Mammary epithelial cell (primary cell): ENCODE results near the gene DENND2D.
A peak's percentile ranks its signal among the peaks of the same experiment; 100 is the strongest.

Source experiments
- EZH2 ChIP-seq: IDR thresholded peaks from 2 replicates; pipeline ENCODE4 v1.6.1; 2012; ENCODE audit warnings: low read length, inconsistent platforms, borderline replicate concordance
- TF ChIP-seq, protein P1 (sequence below), 2 donors: IDR thresholded peaks in 1 of 2; conservative IDR thresholded peaks in 1 of 2; 2 replicates each; pipeline ENCODE4 v1.5.1; 2011 to 2012; ENCODE audit warnings: inconsistent platforms in 2 of 2, low read length in 2 of 2, mild to moderate bottlenecking in 2 of 2, control low read depth in 1 of 2, low read depth in 1 of 2; ENCODE audit not compliant: insufficient read depth in 1 of 2; ENCODE audit errors: extremely low read depth in 1 of 2

- TF ChIP-seq, protein P1, sequence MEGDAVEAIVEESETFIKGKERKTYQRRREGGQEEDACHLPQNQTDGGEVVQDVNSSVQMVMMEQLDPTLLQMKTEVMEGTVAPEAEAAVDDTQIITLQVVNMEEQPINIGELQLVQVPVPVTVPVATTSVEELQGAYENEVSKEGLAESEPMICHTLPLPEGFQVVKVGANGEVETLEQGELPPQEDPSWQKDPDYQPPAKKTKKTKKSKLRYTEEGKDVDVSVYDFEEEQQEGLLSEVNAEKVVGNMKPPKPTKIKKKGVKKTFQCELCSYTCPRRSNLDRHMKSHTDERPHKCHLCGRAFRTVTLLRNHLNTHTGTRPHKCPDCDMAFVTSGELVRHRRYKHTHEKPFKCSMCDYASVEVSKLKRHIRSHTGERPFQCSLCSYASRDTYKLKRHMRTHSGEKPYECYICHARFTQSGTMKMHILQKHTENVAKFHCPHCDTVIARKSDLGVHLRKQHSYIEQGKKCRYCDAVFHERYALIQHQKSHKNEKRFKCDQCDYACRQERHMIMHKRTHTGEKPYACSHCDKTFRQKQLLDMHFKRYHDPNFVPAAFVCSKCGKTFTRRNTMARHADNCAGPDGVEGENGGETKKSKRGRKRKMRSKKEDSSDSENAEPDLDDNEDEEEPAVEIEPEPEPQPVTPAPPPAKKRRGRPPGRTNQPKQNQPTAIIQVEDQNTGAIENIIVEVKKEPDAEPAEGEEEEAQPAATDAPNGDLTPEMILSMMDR (conservative IDR thresholded peaks at IDR 0.05 in 1 of 2, IDR thresholded peaks at IDR 0.05 in 1 of 2; ENCODE audit: extremely low read depth in 1 of 2, insufficient read depth in 1 of 2, low read depth in 1 of 2, low read length in 2 of 2), result peak; percentile 43 to 44
- no peak for TF ChIP-seq EZH2
These were observed 2.7 kb downstream of the DENND2D start for GRCh38 chr1:111197598-111198284.
